Ovary (tissue), 9 donors: ENCODE results near the gene CCL23. TPM values are rescaled to one million over a fixed set of nuclear protein-coding genes. Genes with fewer than 3 reads are reported as not detected.

Experiments used
- DNase-seq, 5 donors: peaks; one replicate each; pipeline ENCODE4 v3.0.0-alpha.2; 2019 to 2020
- H3K27ac ChIP-seq, 2 donors: fragments of 200-600 bp; one replicate each; pipeline versions ENCODE4 v1.5.1 to v1.8.0; 2019 to 2022
- H3K27me3 ChIP-seq: fragments of 200-600 bp; one replicate; pipeline ENCODE4 v1.8.0; 2022
- H3K36me3 ChIP-seq: fragments of 200-600 bp; sonication (generic); one replicate; pipeline ENCODE4 v1.5.1; 2019
- H3K4me1 ChIP-seq: one replicate; pipeline ENCODE4 v1.8.1; 2013; ENCODE audit warnings: mild to moderate bottlenecking, moderate library complexity; ENCODE audit not compliant: insufficient read depth
- H3K4me3 ChIP-seq: fragments of 200-600 bp; sonication (generic); one replicate; pipeline ENCODE4 v1.5.1; 2017
- H3K9me3 ChIP-seq, 2 donors: fragments of 200-600 bp in 1 of 2; sonication (generic) in 1 of 2; one replicate each; pipeline versions ENCODE4 v1.5.1 to v1.8.1; 2013 to 2019; ENCODE audit warnings: mild to moderate bottlenecking in 1 of 2, moderate library complexity in 1 of 2
- EP300 ChIP-seq: sonication (generic); formaldehyde crosslinking; IDR thresholded peaks from one replicate; pipeline ENCODE4 v1.6.1; 2017; ENCODE audit warnings: antibody characterized with exemption
- POLR2A ChIP-seq: fragments of 450-650 bp; IDR thresholded peaks from one replicate; pipeline ENCODE4 v1.6.1; 2017; ENCODE audit warnings: antibody characterized with exemption, mild to moderate bottlenecking, moderate library complexity
- WGBS, 3 donors: extraction: QIAGEN DNeasy Blood & Tissue Kit in 1 of 3; methylation state at CpG; one replicate each; pipeline versions ENCODE4 v1.1.5 to v1.1.7; 2013 to 2017; 5-methylcytosine and 5-hydroxymethylcytosine counted together
- intact Hi-C, 4 donors: fragments of 100-400 bp; cut with DNase I; formaldehyde crosslinking; loops; one replicate each; pipeline versions ENCODE4 v1.11.0 to v1.15.1; 2022 to 2023
- polyA plus RNA-seq, 2 donors: library from polyadenylated mRNA; stranded (reverse); fragments of 200-250 nt in 1 of 2; fragments of 350-450 nt in 1 of 2; fragmentation: Illumina TruSeq in 1 of 2; extraction: RNeasy Lipid Tissue Mini Kit (QIAGEN cat#74804) in 1 of 2; gene quantifications; one replicate each; pipeline ENCODE4 v1.2.3, GENCODE V29; 2013 to 2014
- total RNA-seq, 7 donors: library from RNA; depleted of rRNA in 2 of 7; stranded (reverse); fragments of >200 nt in 2 of 7; fragmentation: NEBNext Ultra II Directional in 3 of 7; extraction: Animal tissue kit (Norgen Biotek cat#: 25700) in 3 of 7; gene quantifications; one replicate each; pipeline versions ENCODE4 v1.1.0 to v1.2.4, GENCODE V29; 2016 to 2023
- TF ChIP-seq, protein P1 (sequence below), 3 donors: fragments of 450-650 bp in 2 of 3; fragments of 200-600 bp in 1 of 3; IDR thresholded peaks; one replicate each; pipeline versions ENCODE4 v1.5.1 to v1.8.0; 2016 to 2022; ENCODE audit warnings: antibody characterized with exemption in 3 of 3, mild to moderate bottlenecking in 1 of 3
- donor health status: DM: no; HTN: no; CAD: no; lungs with moderate emphysema.
- donor health status: DM: no; HTN: no; CAD: no.
- donor health status: Bipolar disorder and iron deficiency.
- donor health status: DM: yes; HTN: yes; CAD: no.
- donor health status: DM: no; HTN: no; CAD: no.
- donor health status: DM: yes; HTN: yes; CAD: no.

CCL23 gene
- total and polyA plus RNA-seq, 9 donors: 0.81 to 9.2 (median 3.7) TPM; not detected in 2

DNA sequence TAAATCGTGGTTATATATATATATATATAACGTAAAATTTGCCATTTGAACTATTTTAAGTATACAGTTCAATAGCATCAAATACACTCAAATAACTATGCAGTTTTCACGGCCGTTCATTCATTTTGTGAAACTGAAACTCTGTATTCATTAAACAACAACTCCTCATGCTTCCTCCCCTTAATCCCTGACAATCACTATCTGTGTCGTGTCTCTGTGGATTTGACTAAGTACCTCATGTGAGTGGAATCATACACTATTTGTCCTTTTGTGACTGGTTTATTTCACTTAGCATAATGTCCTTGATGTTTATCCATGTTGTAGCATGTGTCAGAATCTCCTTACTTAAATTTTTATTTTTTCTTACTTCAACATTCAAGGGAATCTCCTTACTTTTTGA lies 2.8 kb downstream of the CCL23 start:
- 61 to 71% (median 71%) methylated on average over 5 of the region's 5 CpGs for WGBS, 3 donors
- Histone ChIP-seq H3K27ac (no peak overlapping the region), H3K4me1 (no peaks in the 10 kb centered on the region), H3K9me3 (peaks cover 0 to 12% of the 10 kb centered on the region in 2 donors), H3K27me3 (no peaks in the 10 kb centered on the region), H3K36me3 (no peaks in the 10 kb centered on the region), H3K4me3 (no peak overlapping the region)
- intact Hi-C loops: no loop called here
- TF ChIP-seq EP300: no peak
- TF ChIP-seq POLR2A: no peak
- TF ChIP-seq, protein P1, sequence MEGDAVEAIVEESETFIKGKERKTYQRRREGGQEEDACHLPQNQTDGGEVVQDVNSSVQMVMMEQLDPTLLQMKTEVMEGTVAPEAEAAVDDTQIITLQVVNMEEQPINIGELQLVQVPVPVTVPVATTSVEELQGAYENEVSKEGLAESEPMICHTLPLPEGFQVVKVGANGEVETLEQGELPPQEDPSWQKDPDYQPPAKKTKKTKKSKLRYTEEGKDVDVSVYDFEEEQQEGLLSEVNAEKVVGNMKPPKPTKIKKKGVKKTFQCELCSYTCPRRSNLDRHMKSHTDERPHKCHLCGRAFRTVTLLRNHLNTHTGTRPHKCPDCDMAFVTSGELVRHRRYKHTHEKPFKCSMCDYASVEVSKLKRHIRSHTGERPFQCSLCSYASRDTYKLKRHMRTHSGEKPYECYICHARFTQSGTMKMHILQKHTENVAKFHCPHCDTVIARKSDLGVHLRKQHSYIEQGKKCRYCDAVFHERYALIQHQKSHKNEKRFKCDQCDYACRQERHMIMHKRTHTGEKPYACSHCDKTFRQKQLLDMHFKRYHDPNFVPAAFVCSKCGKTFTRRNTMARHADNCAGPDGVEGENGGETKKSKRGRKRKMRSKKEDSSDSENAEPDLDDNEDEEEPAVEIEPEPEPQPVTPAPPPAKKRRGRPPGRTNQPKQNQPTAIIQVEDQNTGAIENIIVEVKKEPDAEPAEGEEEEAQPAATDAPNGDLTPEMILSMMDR (IDR thresholded peaks at IDR 0.05): no peak
- no peak for DNase-seq

DNA sequence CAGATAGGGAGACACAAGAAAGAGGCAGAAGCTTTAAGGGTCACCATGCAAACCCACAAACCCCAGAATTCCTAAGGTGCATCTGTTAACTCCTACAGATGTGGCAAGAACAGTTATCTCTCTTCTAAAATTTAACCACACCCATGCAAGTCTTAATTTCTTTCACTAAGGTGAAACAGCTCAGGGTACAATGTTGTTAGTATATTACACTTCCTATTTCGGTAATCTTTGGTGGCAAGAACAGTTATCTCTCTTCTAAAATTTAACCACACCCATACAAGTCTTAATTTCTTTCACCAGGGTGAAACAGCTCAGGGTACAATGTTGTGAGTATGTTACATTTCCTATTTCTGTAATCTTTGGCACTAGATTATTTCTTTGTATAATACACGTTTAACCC lies 6.6 kb downstream of the CCL23 start:
- intact Hi-C loops: no loop called here
- Histone ChIP-seq H3K36me3 (no peaks in the 10 kb centered on the region), H3K4me3 (no peak overlapping the region), H3K27me3 (no peaks in the 10 kb centered on the region), H3K4me1 (no peaks in the 10 kb centered on the region), H3K9me3 (peaks cover 0 to 12% of the 10 kb centered on the region in 2 donors), H3K27ac (no peak overlapping the region)
- no peak for TF ChIP-seq POLR2A
- TF ChIP-seq, protein P1 (IDR thresholded peaks at IDR 0.05): no peak
- TF ChIP-seq EP300: no peak
- 68 to 87% (median 69%) methylated on average over 2 of the region's 2 CpGs for whole genome bisulfite sequencing, 3 donors
- DNase-seq: no peak

DNA sequence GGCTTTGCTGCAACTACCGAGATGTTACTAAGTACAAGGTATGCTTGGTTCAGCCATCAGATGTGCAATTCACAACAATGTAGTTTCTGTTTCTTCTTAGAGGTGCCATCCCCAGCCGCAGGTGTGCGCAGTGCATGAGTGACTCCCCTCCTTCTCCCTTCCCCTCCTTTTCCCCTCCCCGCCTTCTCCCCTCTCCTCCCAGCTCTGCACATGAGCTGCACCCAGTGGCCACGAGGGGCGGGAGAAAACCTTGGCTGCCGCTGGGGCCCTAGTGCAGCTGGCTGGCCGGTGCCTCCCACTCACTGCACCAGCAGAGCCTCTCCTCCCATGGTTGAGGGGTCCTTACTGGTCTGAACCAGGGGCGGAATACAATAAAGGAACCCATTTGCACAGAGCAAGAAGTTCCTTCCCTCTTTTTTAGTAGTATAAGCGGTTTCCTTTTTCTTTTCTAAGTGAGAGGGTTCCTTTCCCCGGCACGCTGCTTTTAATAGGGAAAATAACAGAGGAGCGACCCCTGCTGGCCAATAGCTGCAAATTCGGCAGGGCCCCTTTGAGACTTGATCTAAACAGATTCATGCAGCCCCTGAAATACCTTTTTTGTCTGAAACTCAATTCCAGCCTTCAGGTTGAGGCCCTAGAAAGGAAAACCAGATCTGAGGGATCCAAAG lies 8.6 kb downstream of the CCL23 start:
- H3K4me3 ChIP-seq: no peak overlapping the region
- peaks cover 0 to 12% of the 10 kb centered on the region in 2 donors for H3K9me3 ChIP-seq
- H3K36me3 ChIP-seq: no peaks in the 10 kb centered on the region
- H3K27ac ChIP-seq: no peak overlapping the region
- 71 to 82% (median 76%) methylated on average over 14 of the region's 14 CpGs for WGBS, 3 donors
- H3K27me3 ChIP-seq: no peaks in the 10 kb centered on the region
- intact Hi-C loops: no loop called here
- no peaks in the 10 kb centered on the region for H3K4me1 ChIP-seq
- no peak for DNase-seq
- TF ChIP-seq, protein P1 (IDR thresholded peaks at IDR 0.05): no peak
- TF ChIP-seq EP300 (no peak), POLR2A (no peak)

DNA sequence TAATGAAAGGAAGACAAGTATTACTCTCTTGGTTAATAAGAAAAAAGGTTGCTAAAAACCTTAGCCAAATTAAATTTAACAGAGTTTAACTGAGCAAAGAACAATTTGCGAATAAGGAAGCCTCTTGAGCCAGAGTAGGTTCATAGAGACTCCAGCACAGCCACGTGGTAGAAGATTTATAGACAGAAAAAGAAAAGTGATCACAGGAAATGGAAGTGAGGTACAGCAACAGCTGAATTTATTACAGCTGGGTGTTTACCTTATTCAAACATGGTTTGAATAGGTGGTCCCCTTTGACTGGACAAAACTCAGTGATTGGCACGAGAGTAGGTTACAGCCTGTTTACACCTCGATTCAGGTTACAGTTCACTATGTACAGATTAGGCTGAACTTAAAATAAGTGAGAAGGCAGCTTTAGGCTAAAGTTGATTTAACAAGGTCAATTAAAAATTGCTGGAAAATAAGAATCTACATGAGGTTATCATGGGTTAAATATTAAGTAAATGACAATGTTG lies 13.1 kb downstream of the CCL23 start:
- Histone ChIP-seq H3K4me3 (no peak overlapping the region), H3K27ac (no peak overlapping the region), H3K9me3 (no peaks in the 10 kb centered on the region), H3K36me3 (no peaks in the 10 kb centered on the region), H3K4me1 (no peaks in the 10 kb centered on the region), H3K27me3 (no peaks in the 10 kb centered on the region)
- WGBS, 3 donors: 42 to 47% (median 43%) methylated on average over 4 of the region's 4 CpGs
- no peak for DNase-seq
- intact Hi-C loops: no loop called here
- TF ChIP-seq, protein P1 (IDR thresholded peaks at IDR 0.05): no peak
- TF ChIP-seq EP300 (no peak), POLR2A (no peak)
